Measurements from ENCODE around the gene RSPRY1.

- TF ChIP-seq POLR2A (IDR thresholded peaks at IDR 0.05; ENCODE audit: low read depth, low read length) (no peak), TAF1 (IDR thresholded peaks at IDR 0.05; ENCODE audit: low read depth, low read length) (no peak), POU2F2 (IDR thresholded peaks at IDR 0.05; ENCODE audit: low read depth, low read length) (no peak), POLR2AphosphoS5 (IDR thresholded peaks at IDR 0.05; ENCODE audit: low read depth, low read length) (no peak)
Measured at GRCh38 chr16:57153841-57154240, 32.3 kb upstream of the RSPRY1 start.

Data from GM12891 (cell line).